ENCODE data around the gene COL23A1. TPM values are rescaled to one million over a fixed set of nuclear protein-coding genes. Genes with fewer than 3 reads are reported as not detected.

The COL23A1 gene
- total RNA-seq, 1 experiment from 2014 or later = not detected

DNA sequence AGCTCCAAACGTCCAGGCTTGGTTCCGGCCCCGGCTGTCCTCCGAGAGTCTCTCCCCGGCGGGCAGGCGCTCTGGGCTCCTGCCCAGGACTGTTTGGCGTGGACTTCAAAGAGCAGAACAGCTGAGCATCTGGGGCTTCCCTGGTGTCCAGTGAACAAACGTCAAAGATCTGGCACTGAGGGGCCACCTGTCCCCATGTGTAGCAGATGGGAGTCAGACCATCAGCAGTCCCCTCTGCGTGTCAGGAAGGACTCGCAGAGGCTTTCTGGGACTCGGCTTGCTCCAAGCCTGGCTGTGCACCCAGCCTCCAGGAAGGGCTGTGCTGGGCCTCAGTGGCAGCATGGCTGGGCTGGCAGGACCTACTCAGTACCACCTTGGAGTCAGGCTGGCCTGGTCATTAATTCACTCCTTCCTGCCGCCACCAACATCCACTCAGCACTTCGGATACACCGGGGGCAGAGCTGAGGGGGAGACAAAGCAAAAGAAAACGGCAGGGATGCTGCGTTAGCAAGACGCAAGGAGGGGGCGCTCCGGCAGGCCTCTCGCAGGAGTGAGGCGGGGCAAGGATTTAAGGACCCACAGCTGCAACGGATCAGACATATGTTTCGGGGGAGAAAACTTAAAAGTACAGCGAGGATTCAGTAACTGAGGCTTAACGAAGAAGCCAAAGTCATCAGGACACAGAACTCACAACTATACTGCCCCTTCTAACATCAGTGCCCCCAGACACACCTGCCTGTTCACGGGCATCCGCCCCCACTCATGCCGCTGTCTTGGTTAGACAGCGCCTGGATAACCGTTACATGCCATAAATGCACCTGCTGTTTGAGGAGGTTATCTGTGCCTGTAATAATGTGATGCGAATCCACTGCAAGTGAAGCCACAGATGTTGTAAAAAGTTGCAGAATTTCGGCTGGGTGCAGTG, 193.1 kb downstream of the COL23A1 start:
- DNase-seq (ENCODE audit: low spot score) = no peak

GRCh38 chr5:178394074-178394473, 196.1 kb downstream of the COL23A1 start:
- DNase-seq (ENCODE audit: low spot score) = no peak

- no peak for DNase-seq (ENCODE audit: low spot score)
Measured at GRCh38 chr5:178392931-178393394, 197.2 kb downstream of the COL23A1 start.

- DNase-seq (ENCODE audit: low spot score) = no peak
Measured at GRCh38 chr5:178392386-178392785, 197.8 kb downstream of the COL23A1 start.

DNA sequence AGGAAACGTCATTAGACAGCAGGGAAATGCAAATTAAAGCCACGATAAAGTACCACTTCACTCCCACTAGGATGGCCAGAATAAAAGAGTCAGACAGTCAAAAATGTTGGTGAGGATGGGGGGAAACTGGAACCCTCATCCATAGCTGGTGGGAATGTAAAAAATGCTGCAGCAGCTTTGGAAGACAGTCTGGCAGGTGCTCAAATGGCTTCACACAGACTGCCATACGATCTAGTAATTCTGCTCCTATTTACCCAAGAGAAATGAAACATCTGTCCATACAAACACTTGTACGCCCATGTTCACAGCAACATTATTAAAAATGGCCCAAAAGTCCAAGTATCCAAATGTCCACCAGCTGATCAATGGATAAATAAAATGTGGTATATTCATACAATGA, 198.7 kb downstream of the COL23A1 start:
- no peak for DNase-seq (ENCODE audit: low spot score)

- DNase-seq (ENCODE audit: low spot score) = no peak
Measured at GRCh38 chr5:178389796-178390195, 200.4 kb downstream of the COL23A1 start.

DNA sequence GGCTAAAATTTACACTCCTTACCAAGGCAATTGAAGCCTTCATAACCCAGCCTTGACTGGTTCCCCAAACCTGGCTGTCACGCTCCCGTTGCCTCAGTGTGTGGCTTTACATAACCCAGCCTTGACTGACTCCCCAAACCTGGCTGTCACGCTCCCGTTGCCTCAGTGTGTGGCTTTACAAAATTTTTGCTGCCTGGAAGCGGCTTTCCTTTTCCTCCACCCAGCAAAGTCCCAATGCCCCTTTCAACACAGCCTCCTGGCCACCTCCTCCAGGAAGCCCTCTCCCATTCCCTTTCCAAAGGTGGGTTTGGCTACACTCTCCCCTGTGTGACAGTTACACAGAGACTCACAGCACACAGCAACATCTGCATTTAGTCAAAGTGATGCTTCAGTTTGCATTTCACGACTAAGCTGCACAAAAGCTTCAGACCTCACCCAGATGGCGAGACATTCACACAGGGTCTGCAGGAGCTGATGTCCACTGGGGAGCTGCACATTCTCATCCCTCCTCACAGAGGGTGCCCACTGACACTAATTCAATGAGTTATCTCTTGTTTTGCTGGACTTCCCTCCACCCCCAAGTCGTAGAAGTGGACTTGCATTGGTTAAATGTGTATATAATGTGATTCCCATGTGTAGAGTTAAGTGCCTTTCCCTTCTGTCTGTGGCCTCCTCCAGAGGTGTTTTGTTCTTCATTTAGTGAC, 201.0 kb downstream of the COL23A1 start:
- no peak for DNase-seq (ENCODE audit: low spot score)

DNA sequence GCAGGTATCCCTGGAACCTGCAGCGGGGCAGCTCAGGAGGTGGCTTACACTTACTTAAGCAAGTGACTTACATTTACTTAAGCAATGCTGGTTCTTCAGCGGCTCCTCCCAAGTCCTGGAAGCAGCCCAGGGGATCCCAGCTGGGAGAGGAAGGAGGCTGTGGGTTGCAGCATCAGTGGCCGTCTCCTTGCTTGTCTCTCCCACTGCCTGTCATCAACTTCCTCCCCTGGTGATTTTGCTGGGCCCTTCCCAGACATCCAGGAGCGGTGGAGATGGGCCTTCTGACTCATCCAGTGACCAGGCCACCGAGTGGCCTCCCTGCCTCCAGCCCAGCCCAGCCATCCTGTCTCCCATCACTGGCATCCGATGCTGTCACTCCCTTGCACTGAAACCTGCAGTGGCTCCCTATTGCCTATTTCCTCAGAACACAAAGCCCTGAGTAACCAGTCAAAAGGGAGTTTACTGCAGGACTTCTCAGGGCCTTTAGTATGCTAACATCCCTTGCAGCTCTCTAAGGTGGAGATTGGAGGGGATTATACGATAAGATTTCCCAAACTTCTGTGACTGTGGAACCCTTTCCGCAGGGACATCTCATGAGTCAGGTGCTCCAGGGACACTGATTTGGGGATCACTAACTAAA, 201.7 kb downstream of the COL23A1 start:
- DNase-seq (ENCODE audit: low spot score) = peak; percentile 43

DNA sequence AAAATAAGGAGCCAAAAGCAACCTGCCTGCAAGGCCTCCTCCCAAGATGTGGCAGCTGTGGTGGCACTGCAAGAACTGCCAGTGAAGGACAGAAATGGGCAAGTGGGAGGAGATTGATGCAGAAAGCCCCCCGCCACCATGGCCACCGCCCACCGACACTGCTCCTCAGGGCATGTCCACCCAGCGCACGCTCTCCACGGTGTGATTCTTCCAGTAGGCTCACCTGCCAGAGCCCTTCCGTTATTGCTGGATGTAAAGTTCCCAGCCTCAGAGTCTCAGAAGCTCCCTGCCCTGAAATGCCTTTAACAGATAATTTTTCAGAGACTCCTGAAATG, 202.4 kb downstream of the COL23A1 start:
- DNase-seq (ENCODE audit: low spot score) = no peak

- no peak for DNase-seq (ENCODE audit: low spot score)
Measured at GRCh38 chr5:178387061-178387855, 202.9 kb downstream of the COL23A1 start.

- DNase-seq (ENCODE audit: low spot score) = no peak
Measured at GRCh38 chr5:178386336-178386931, 203.8 kb downstream of the COL23A1 start.

- peak; percentile 8 for DNase-seq (ENCODE audit: low spot score)
Measured at GRCh38 chr5:178385496-178385890, 204.7 kb downstream of the COL23A1 start.

GRCh38 chr5:178384816-178385495, 205.2 kb downstream of the COL23A1 start:
- DNase-seq (ENCODE audit: low spot score) = no peak

DNA sequence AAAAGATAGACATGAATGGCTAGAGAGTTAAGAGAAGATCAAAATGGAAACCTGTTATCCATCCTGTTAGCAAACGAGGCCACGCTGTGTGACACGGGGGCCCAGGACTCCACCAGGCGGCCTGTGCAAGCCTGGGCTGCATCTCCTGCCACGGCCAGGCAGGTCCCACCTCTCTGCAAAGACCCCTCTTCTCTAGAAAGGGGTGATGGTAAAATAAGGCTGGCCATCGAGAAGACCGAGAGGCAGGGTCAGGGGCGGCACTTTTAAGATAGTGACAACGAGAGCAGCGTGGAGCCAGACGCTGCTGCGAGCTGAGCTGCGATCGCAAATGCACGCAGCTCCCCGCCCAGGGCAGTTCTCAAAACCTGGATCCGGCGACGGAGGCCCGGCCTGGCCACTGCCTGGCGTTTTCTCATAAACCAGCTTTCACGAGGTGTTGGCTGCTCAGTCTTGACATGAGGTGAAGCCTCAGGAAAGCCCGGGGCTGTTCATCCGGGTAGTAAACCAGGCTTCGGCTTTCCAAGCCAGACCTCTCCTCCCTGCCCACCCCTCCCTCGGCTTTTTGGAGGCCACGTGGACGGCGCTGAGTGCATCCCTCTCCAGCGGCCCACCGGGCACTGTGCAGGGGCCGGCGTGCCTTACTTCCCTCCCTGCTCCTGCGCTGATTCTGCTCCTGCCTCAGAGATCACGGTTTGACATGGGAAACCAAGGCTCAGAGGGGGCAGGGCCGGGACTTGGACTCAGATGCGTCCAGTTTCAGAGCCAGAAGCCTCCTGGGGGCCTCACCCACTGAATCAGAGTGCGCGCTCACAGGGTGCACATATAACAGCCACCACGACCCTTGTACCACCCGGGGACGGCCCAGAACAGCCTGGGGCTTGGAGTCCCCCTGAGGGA, 206.0 kb downstream of the COL23A1 start:
- no peak for DNase-seq (ENCODE audit: low spot score)

- DNase-seq (ENCODE audit: low spot score) = no peak
Measured at GRCh38 chr5:178383301-178383918, 206.8 kb downstream of the COL23A1 start.

DNA sequence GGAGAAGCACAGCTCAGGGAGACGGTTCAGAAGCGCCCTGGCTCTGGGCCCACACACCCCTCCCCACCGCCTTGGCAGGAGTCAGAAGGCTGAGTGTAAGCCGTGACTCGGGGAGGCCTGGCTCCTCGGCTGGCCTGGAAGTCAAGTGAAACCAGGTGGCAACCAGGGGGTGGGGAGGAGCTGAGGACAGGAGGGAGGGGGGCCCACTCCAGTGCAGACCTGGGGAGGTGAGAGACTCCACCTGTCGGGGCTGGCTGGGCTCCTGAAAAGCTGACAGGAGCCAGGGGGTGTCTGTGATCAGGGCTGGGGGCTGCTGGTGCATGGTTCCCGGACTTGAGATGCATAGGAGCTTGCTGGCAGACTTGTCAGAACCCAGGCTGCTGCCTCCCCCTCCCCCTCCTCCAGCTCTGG, 207.4 kb downstream of the COL23A1 start:
- DNase-seq (ENCODE audit: low spot score) = no peak

DNA sequence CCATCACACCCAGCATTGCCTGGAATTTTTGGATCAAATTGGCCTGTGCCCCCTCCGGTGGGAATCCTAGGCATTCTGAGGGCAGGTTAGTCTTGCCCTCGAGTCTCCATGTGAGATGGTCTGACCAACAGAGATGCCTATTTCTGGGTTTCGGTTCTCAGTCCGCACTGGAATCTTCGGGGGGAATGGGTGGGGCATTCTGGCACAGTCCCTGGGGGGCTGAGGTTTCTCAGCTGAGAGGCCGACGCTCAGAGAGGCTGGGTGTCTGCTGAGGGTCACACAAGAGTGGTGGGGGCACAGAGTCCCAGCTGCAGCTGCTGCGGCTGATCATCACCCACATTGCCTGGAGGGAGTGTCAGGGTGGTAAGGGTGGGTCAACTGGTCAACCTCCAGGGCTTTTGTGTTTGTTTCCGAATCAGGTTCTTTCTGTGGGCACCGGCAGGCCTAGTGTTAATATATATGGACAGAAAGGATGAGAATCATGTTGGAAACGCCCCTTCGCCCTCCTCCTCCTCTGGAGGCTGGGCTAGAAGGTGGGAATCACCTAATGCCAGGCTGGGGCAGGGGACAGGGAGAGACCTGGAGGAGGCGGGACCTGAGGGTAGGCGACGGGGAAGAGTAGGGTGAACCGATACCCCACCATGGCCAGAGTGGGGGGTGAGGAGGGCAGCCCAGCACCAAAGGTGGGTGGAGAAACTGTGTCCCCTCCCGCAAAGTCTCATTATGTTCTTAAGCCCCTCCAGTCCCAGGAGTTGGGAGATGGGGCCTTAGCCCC, 208.1 kb downstream of the COL23A1 start:
- no peak for DNase-seq (ENCODE audit: low spot score)

GRCh38 chr5:178381206-178381605, 209.0 kb downstream of the COL23A1 start:
- no peak for DNase-seq (ENCODE audit: low spot score)

Data from A172 (cell line).